Measurements from ENCODE around the gene RPL19. TPM values are rescaled to one million over a fixed set of nuclear protein-coding genes. Genes with fewer than 3 reads are reported as not detected.

The RPL19 gene
- total RNA-seq, 2 experiments from 2014 or later = 3,132 to 4,395 TPM

GRCh38 chr17:39235555-39236449, 35.7 kb downstream of the RPL19 start:
- intact Hi-C loops (cut with micrococcal nuclease; ENCODE audit: unreplicated experiment) = loop anchor here (1.0 kb wide), 1 partner anchor 8 kb away; no protein-coding TSS in a partner anchor
- Histone ChIP-seq H2AFZ (ENCODE audit: low read length) (peak overlapping the region; percentile 15; the same call in 1 of the 2 replicates), H3K27ac (ENCODE audit: low read depth, low read length, poor library complexity, severe bottlenecking) (no peak overlapping the region)

GRCh38 chr17:39236450-39236927, 36.4 kb downstream of the RPL19 start:
- no peak overlapping the region for H2AFZ ChIP-seq (ENCODE audit: low read length)
- H3K36me3 ChIP-seq (ENCODE audit: insufficient read depth, low read length) = no peaks in the 10 kb centered on the region
- ChIA-PET POLR2A (interaction anchor here (0.6 to 4.0 kb wide), 3 partner anchors 28 to 206 kb away, joined by 3 to 23 read pairs (median 3); partner anchors contain the start of gene RPL19), CTCF (ENCODE audit: unreplicated experiment) (interaction anchor here (0.6 to 5.2 kb wide), 6 partner anchors 8 to 83 kb away, joined by 3 to 45 read pairs (median 6); no protein-coding TSS in a partner anchor)
- H3K27ac ChIP-seq (ENCODE audit: low read depth, low read length, poor library complexity, severe bottlenecking) = no peak overlapping the region
- intact Hi-C loops (cut with micrococcal nuclease; ENCODE audit: unreplicated experiment) = no loop called here
- peaks cover 70% of the 10 kb centered on the region for H3K4me1 ChIP-seq (ENCODE audit: insufficient read depth, low read length, poor library complexity, severe bottlenecking)
- H3K4me3 ChIP-seq (ENCODE audit: low read depth, low read length, poor library complexity, severe bottlenecking) = no peak overlapping the region
- no TSS peak for BruUV-seq (replicated peaks)
- TF ChIP-seq EZH2phosphoT487 (IDR thresholded peaks at IDR 0.05; ENCODE audit: borderline replicate concordance, low read depth, low read length) (no peak), CTCF (conservative IDR thresholded peaks at IDR 0.05; ENCODE audit: low read length) (no peak)
- H3K9me2 ChIP-seq (ENCODE audit: insufficient read depth, low read length) = no peaks in the 10 kb centered on the region
- no peaks in the 10 kb centered on the region for H3K79me2 ChIP-seq (ENCODE audit: insufficient read depth, low read depth, low read length)
- no peaks in the 10 kb centered on the region for H4K20me1 ChIP-seq (ENCODE audit: insufficient read depth, low read length)
- DNase-seq (ENCODE audit: low spot score) = no peak
- no peak overlapping the region for H3K4me2 ChIP-seq (ENCODE audit: low read length)
- no peaks in the 10 kb centered on the region for H3K9me3 ChIP-seq (ENCODE audit: low read length)

More at GRCh38 chr17:39235555-39236449, 35.7 kb downstream of the RPL19 start:
- ChIA-PET POLR2A (interaction anchor here (0.6 to 4.0 kb wide), 3 partner anchors 27 to 206 kb away, joined by 3 to 23 read pairs (median 4); no protein-coding TSS in a partner anchor), CTCF (ENCODE audit: unreplicated experiment) (interaction anchor here (0.6 to 5.2 kb wide), 5 partner anchors 8 to 82 kb away, joined by 3 to 45 read pairs (median 6); no protein-coding TSS in a partner anchor)
- Histone ChIP-seq H3K4me1 (ENCODE audit: insufficient read depth, low read length, poor library complexity, severe bottlenecking) (peaks cover 67% of the 10 kb centered on the region), H4K20me1 (ENCODE audit: insufficient read depth, low read length) (no peaks in the 10 kb centered on the region), H3K9me3 (ENCODE audit: low read length) (no peaks in the 10 kb centered on the region), H3K9me2 (ENCODE audit: insufficient read depth, low read length) (no peaks in the 10 kb centered on the region), H3K4me2 (ENCODE audit: low read length) (peak overlapping the region; percentile 28; the same call in 1 of the 2 replicates), H3K36me3 (ENCODE audit: insufficient read depth, low read length) (no peaks in the 10 kb centered on the region), H3K4me3 (ENCODE audit: low read depth, low read length, poor library complexity, severe bottlenecking) (no peak overlapping the region), H3K79me2 (ENCODE audit: insufficient read depth, low read depth, low read length) (no peaks in the 10 kb centered on the region)
- TF ChIP-seq CTCF (conservative IDR thresholded peaks at IDR 0.05; ENCODE audit: low read length) (peak; percentile 99), EZH2phosphoT487 (IDR thresholded peaks at IDR 0.05; ENCODE audit: borderline replicate concordance, low read depth, low read length) (no peak)
- no TSS peak for BruUV-seq (replicated peaks)
- DNase-seq (ENCODE audit: low spot score) = peak; percentile 86
